ENCODE results near the gene RRAD.

Gene RRAD

DNA sequence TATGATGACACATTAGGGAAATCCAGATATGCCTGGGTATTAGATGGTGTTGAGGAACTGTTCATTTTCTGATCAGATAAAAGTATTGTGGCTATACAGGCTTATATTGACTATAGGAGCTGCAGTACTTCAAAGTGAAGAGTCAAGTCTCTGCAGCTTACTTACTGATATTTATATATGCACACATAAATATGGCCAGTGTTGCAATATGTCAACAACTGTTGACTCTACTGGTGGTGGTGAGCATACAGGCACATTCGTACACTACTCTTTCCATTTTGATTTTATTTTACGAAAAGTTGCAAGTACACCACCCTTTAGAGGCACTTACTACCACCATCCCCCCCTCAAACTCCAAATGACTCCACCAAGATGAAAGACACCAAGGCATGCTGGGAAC, 6.3 kb upstream of the RRAD start:
- H3K4me1 Mint-ChIP-seq (ENCODE audit: low read depth): peaks cover 57% of the 10 kb centered on the region
- no peak overlapping the region for H3K27ac Mint-ChIP-seq
- peak overlapping the region; percentile 91 for H3K4me3 Mint-ChIP-seq
- H3K9me3 Mint-ChIP-seq: no peaks in the 10 kb centered on the region
- peaks cover 32% of the 10 kb centered on the region for H3K36me3 Mint-ChIP-seq (ENCODE audit: low read depth)
- H3K27me3 Mint-ChIP-seq: no peaks in the 10 kb centered on the region

DNA sequence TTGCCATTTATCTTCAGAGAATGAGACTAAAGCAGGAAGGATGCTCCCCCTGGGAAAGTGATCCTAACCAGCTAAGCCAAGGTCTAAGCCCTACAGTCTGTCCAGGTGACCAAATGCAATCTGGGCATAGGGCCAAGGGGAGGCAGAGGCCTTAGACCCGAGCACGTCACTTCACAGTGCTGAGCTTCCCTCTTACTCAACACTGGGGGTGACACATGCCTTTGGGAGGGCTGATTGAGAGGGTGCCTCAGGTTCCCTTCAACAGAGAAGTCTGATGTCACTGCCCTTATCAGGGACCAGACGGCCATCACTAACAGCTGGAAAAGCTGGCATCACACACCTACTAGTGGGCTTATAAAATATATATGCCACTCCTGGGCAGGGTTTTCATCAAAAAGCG, 4.9 kb upstream of the RRAD start:
- peaks cover 8% of the 10 kb centered on the region for H3K27me3 Mint-ChIP-seq
- peaks cover 26% of the 10 kb centered on the region for H3K36me3 Mint-ChIP-seq (ENCODE audit: low read depth)
- no peak overlapping the region for H3K27ac Mint-ChIP-seq
- peaks cover 49% of the 10 kb centered on the region for H3K4me1 Mint-ChIP-seq (ENCODE audit: low read depth)
- H3K9me3 Mint-ChIP-seq: no peaks in the 10 kb centered on the region
- no peak overlapping the region for H3K4me3 Mint-ChIP-seq

DNA sequence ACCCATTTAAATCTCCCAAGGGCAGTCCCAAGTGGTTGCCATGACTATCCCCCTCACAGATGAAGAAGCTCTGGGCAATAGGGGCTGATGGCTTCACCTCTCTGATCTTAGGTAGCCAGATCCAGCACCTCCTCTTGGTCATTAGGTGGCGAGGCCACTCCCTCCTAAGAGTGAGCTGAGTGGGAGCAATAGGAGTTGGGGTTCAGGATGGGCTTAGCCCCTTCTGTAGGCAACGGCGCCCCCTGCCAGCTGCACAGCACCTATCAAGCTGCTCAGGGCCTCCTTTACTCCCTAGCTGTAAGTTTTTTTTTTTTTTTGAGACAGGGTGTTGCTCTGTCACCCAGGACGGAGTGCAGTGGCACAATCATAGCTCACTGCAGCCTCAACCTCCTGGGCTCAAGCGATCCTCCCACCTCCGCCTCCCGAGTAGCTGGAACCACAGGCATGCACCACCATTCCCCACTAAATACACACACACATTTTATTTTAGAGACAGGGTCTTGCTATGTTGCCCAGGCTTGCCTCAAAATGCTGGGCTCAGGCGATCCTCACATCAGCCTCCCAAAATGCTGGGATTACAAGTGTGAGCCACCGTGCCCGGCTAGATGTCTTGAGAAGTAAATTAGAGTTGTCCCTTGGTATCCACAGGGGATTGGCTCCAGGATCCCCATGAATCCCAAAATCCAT, 3.5 kb upstream of the RRAD start:
- Mint-ChIP-seq H3K27me3 (peaks cover 15% of the 10 kb centered on the region), H3K9me3 (no peaks in the 10 kb centered on the region), H3K4me1 (ENCODE audit: low read depth) (peaks cover 46% of the 10 kb centered on the region), H3K36me3 (ENCODE audit: low read depth) (peaks cover 23% of the 10 kb centered on the region), H3K4me3 (no peak overlapping the region), H3K27ac (peak overlapping the region; percentile 45)

DNA sequence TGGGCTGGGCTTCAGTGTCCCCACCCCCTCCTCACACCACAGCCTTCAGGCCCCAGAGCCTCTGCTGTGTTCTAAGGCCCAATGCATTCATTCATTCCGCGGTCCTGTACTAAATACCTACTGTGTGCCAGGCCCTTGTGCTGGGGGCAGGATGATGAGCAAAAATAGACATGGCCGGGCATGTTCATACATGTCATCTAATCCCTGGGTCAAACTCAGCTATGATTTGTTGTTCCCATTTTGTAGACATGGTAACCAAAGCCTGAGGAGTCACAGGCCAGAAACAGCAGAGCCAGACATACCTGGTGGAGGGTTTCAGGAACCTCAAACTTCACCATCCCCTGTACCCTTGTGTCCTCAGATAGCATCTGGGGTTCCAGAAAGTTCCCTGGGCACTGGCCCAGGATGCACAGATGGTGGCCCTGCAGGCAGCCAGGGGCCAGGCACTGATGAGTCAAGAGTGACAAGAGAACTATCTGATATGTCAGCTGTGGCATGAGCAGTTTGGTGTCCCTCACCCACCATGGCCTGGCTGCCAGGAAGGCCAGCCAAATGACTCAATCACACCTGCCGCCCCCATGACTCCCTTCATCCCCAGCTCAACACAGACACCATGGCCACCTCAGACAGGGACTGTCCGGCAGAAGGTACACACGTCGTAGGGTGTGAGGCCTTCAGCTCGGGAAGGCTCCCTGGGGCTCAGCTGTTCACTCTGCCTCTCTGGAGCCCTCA, 2.7 kb upstream of the RRAD start:
- H3K4me1 Mint-ChIP-seq (ENCODE audit: low read depth): peaks cover 38% of the 10 kb centered on the region
- H3K27ac Mint-ChIP-seq: peak overlapping the region; percentile 45
- H3K4me3 Mint-ChIP-seq: no peak overlapping the region
- H3K9me3 Mint-ChIP-seq: no peaks in the 10 kb centered on the region
- H3K36me3 Mint-ChIP-seq (ENCODE audit: low read depth): peaks cover 15% of the 10 kb centered on the region
- peaks cover 22% of the 10 kb centered on the region for H3K27me3 Mint-ChIP-seq

DNA sequence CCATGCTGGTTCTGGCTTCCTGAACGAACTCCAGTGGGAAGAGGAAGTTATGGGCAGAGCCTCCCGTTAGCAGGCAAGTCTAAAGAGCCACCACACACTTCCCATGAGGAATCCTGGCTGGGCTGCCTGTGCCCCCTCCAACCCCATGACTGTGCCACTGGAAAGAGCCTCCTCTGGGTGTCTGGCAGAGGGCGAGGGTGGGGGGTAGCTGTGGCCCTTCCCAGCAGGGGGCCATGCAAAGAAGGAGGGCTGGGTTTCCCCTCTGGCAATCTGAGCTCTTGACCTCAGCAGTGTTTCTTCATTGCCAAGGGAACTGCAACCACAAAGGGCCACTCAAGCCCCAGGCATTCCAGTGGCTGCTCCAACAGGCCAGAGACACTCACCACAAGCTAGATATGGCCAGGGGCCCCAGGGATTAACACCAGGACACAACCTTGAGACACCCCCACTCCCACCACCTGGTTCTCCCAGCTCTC, 1.7 kb upstream of the RRAD start:
- peaks cover 22% of the 10 kb centered on the region for H3K27me3 Mint-ChIP-seq
- no peak overlapping the region for H3K27ac Mint-ChIP-seq

GRCh38 chr16:66926171-66926947, 1.0 kb upstream of the RRAD start:
- Mint-ChIP-seq H3K4me1 (ENCODE audit: low read depth) (peaks cover 22% of the 10 kb centered on the region), H3K36me3 (ENCODE audit: low read depth) (no peaks in the 10 kb centered on the region), H3K9me3 (no peaks in the 10 kb centered on the region), H3K27ac (no peak overlapping the region), H3K27me3 (peaks cover 24% of the 10 kb centered on the region), H3K4me3 (no peak overlapping the region)

More for the DNA sequence above, 1.7 kb upstream of the RRAD start:
- H3K4me3 Mint-ChIP-seq: no peak overlapping the region
- H3K4me1 Mint-ChIP-seq (ENCODE audit: low read depth): peaks cover 27% of the 10 kb centered on the region
- H3K36me3 Mint-ChIP-seq (ENCODE audit: low read depth): peaks cover 4% of the 10 kb centered on the region
- H3K9me3 Mint-ChIP-seq: no peaks in the 10 kb centered on the region

- Mint-ChIP-seq H3K27me3 (peaks cover 30% of the 10 kb centered on the region), H3K4me1 (ENCODE audit: low read depth) (peaks cover 22% of the 10 kb centered on the region), H3K4me3 (peak overlapping the region; percentile 48), H3K36me3 (ENCODE audit: low read depth) (no peaks in the 10 kb centered on the region), H3K9me3 (no peaks in the 10 kb centered on the region), H3K27ac (no peak overlapping the region)
Observed at GRCh38 chr16:66924527-66925321, 611 bp downstream of the RRAD start.

- H3K27me3 Mint-ChIP-seq: peaks cover 33% of the 10 kb centered on the region
- no peaks in the 10 kb centered on the region for H3K9me3 Mint-ChIP-seq
- no peaks in the 10 kb centered on the region for H3K36me3 Mint-ChIP-seq (ENCODE audit: low read depth)
- no peak overlapping the region for H3K4me3 Mint-ChIP-seq
- H3K4me1 Mint-ChIP-seq (ENCODE audit: low read depth): peaks cover 22% of the 10 kb centered on the region
- no peak overlapping the region for H3K27ac Mint-ChIP-seq
Observed at GRCh38 chr16:66923866-66924265, 1.5 kb downstream of the RRAD start.

DNA sequence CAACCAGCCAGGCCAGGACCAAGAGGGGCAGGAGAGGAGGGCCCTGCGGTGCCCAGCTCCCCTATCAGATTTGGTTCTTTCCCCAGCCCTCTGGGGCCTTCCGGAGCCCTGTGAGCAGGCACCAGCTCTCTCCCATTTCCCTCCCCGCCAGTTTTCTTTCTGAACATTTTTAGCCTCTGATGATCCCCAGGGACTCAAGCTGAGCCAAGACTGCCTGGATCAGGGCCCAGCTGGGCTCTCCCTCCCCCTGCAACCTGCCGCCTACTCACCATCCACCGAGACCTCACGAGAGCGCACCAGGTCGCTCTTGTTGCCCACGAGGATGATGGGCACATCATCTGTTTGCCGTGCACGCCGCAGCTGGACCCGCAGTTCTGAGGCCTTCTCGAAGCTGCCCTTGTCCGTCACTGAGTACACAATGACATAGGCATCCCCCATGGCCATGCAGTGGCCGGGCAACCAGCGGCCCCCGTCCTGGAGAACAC, 2.0 kb downstream of the RRAD start:
- peaks cover 33% of the 10 kb centered on the region for H3K27me3 Mint-ChIP-seq
- no peak overlapping the region for H3K27ac Mint-ChIP-seq
- peaks cover 19% of the 10 kb centered on the region for H3K4me1 Mint-ChIP-seq (ENCODE audit: low read depth)
- no peak overlapping the region for H3K4me3 Mint-ChIP-seq
- H3K36me3 Mint-ChIP-seq (ENCODE audit: low read depth): no peaks in the 10 kb centered on the region
- H3K9me3 Mint-ChIP-seq: no peaks in the 10 kb centered on the region

GRCh38 chr16:66921729-66922450, 3.4 kb downstream of the RRAD start:
- Mint-ChIP-seq H3K4me3 (no peak overlapping the region), H3K36me3 (ENCODE audit: low read depth) (no peaks in the 10 kb centered on the region), H3K4me1 (ENCODE audit: low read depth) (peaks cover 11% of the 10 kb centered on the region), H3K9me3 (no peaks in the 10 kb centered on the region), H3K27me3 (peaks cover 33% of the 10 kb centered on the region), H3K27ac (no peak overlapping the region)

- H3K36me3 Mint-ChIP-seq (ENCODE audit: low read depth): no peaks in the 10 kb centered on the region
- H3K9me3 Mint-ChIP-seq: no peaks in the 10 kb centered on the region
- no peak overlapping the region for H3K27ac Mint-ChIP-seq
- no peak overlapping the region for H3K4me3 Mint-ChIP-seq
- H3K27me3 Mint-ChIP-seq: peaks cover 33% of the 10 kb centered on the region
- peaks cover 11% of the 10 kb centered on the region for H3K4me1 Mint-ChIP-seq (ENCODE audit: low read depth)
Observed at GRCh38 chr16:66920924-66921680, 4.2 kb downstream of the RRAD start.

DNA sequence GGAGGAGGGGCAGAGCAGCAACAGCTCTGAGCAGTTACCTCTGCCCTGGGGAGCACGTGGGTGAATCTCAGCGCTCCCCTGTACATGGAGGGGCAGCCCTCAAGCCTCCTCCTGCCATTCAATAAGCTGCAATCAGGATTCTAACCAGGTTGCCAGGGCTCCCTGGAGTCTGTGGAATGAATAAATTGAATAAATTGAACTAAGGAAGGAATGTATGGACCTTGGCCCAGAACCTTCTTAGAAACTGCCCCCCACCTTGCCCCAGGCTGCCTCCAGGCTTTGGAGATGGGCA, 5.1 kb downstream of the RRAD start:
- H3K36me3 Mint-ChIP-seq (ENCODE audit: low read depth): no peaks in the 10 kb centered on the region
- H3K4me1 Mint-ChIP-seq (ENCODE audit: low read depth): peaks cover 4% of the 10 kb centered on the region
- no peak overlapping the region for H3K27ac Mint-ChIP-seq
- no peaks in the 10 kb centered on the region for H3K9me3 Mint-ChIP-seq
- H3K4me3 Mint-ChIP-seq: no peak overlapping the region
- peaks cover 26% of the 10 kb centered on the region for H3K27me3 Mint-ChIP-seq

DNA sequence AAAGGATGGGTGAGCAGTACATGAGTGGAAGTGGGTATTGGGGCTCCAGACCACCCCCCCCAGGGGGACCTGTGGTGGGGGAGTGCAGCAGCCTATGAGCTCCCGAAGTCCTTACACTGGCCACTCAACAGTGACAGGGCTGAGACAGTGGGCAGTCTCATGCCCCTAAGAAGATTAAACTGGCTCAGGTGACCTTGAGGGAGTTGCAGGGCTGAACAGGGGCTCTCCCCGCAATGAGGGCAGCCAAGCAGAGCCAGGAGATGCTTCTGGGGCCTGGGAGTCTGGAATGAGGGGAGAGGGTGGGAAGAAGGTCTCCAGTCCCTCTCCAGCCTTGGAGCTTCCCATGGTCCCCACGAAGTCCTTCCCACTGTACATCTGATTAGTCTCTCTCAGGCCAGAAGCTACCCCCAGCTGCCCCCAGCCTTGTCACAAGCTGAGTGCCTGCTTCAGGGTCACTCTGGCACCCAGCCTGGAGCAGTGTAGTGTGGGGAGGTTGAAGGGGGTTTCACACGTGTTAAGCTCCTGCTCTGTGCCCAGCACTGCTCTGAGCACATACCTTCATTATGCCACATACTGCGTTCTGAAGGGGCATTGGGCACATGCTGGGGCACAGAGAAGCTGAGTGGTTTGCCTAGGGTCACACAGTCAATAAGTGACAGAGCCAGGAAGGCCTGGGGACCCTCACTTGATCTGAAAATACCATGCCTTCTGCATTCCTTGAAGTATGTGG, 5.6 kb downstream of the RRAD start:
- no peak overlapping the region for H3K27ac Mint-ChIP-seq
- no peaks in the 10 kb centered on the region for H3K36me3 Mint-ChIP-seq (ENCODE audit: low read depth)
- H3K4me1 Mint-ChIP-seq (ENCODE audit: low read depth): peaks cover 2% of the 10 kb centered on the region
- H3K9me3 Mint-ChIP-seq: no peaks in the 10 kb centered on the region
- no peak overlapping the region for H3K4me3 Mint-ChIP-seq
- peaks cover 25% of the 10 kb centered on the region for H3K27me3 Mint-ChIP-seq
